IPS DF 6.9 (cell line): ENCODE results near the gene BCKDK.

ENCODE experiments used
- DNase-seq: peaks from one replicate; pipeline ENCODE4 v3.0.0-alpha.2; 2013; ENCODE audit warnings: low read depth, low spot score
- H3K27ac ChIP-seq: one replicate; pipeline ENCODE4 v1.5.1; 2013; ENCODE audit warnings: low read length, control low read depth
- H3K27me3 ChIP-seq: 2 replicates; pipeline ENCODE4 v1.6.1; 2013; ENCODE audit warnings: mild to moderate bottlenecking, low read length; ENCODE audit not compliant: control insufficient read depth, insufficient read depth
- H3K36me3 ChIP-seq: 2 replicates; pipeline ENCODE4 v1.6.1; 2013; ENCODE audit warnings: low read length; ENCODE audit not compliant: control insufficient read depth, insufficient read depth
- H3K4me1 ChIP-seq: 2 replicates; pipeline ENCODE4 v1.6.1; 2013; ENCODE audit warnings: low read length; ENCODE audit not compliant: control insufficient read depth, insufficient read depth
- H3K4me3 ChIP-seq: 2 replicates; pipeline ENCODE4 v1.5.1; 2013; ENCODE audit warnings: mild to moderate bottlenecking, low read length
- H3K9me3 ChIP-seq: 2 replicates; pipeline ENCODE4 v1.6.1; 2013; ENCODE audit warnings: low read length, inconsistent platforms; ENCODE audit not compliant: control insufficient read depth, insufficient read depth
- WGBS: extraction: QIAGEN DNeasy Blood & Tissue Kit; methylation state at CpG from one replicate; pipeline ENCODE4 v1.1.7; 2013; ENCODE audit warnings: mixed read lengths, missing lambda C conversion rate; ENCODE audit not compliant: insufficient read length, insufficient coverage; 5-methylcytosine and 5-hydroxymethylcytosine counted together

The BCKDK gene

DNA sequence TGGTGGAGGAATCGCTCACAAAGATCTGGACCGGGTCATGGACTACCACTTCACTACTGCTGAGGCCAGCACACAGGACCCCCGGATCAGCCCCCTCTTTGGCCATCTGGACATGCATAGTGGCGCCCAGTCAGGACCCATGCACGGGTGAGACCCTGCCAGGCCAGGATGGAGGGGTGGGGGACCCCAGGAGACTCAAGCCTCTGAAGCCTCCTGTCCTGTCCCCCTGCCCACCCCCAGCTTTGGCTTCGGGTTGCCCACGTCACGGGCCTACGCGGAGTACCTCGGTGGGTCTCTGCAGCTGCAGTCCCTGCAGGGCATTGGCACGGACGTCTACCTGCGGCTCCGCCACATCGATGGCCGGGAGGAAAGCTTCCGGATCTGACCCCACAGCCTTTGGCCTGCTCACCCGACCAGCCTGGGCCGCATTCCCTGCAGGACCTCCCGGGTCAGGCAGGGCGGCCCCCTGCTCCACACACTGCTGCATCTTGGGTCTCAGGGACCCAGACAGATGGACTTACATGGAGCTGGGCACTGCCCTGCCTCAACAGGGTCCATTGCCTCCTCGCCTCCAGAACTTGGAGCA, 3.8 kb downstream of the BCKDK start:
- Histone ChIP-seq H3K36me3 (peaks cover 7% of the 10 kb centered on the region), H3K4me1 (0 out of 2 replicates have a peak, but pooled peaks cover 2% of the 10 kb centered on the region), H3K27me3 (no peaks in the 10 kb centered on the region), H3K9me3 (no peaks in the 10 kb centered on the region), H3K27ac (no peak overlapping the region), H3K4me3 (no peak overlapping the region)
- no peak for DNase-seq
- no CpG with 5 or more reads among the region's 23 CpGs for WGBS

DNA sequence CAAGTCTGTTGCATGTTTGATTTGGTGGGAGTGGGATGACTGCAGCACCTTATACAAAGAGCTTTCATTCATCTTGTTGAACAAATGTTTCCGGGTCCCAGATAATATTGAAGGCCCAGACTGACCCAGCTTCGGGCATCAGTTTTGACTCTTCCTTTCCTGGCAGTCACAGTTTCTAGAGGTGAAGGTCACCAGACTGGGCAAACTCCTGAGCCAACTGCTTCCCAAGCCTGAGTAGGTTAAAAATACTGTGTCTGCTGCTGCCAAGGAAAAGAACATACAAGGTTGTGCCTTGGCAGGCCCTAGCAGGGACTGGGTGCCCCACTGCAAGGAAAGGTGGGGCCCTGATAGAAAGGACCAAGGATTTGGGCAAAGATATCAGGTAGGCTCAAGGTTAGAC, 4.5 kb downstream of the BCKDK start:
- no peak for DNase-seq
- H3K27me3 ChIP-seq: no peaks in the 10 kb centered on the region
- peaks cover 7% of the 10 kb centered on the region for H3K36me3 ChIP-seq
- H3K9me3 ChIP-seq: no peaks in the 10 kb centered on the region
- H3K4me3 ChIP-seq: no peak overlapping the region
- no peak overlapping the region for H3K27ac ChIP-seq
- 0 out of 2 replicates have a peak, but pooled peaks cover 2% of the 10 kb centered on the region for H3K4me1 ChIP-seq
- WGBS: no CpG with 5 or more reads among the region's 2 CpGs

DNA sequence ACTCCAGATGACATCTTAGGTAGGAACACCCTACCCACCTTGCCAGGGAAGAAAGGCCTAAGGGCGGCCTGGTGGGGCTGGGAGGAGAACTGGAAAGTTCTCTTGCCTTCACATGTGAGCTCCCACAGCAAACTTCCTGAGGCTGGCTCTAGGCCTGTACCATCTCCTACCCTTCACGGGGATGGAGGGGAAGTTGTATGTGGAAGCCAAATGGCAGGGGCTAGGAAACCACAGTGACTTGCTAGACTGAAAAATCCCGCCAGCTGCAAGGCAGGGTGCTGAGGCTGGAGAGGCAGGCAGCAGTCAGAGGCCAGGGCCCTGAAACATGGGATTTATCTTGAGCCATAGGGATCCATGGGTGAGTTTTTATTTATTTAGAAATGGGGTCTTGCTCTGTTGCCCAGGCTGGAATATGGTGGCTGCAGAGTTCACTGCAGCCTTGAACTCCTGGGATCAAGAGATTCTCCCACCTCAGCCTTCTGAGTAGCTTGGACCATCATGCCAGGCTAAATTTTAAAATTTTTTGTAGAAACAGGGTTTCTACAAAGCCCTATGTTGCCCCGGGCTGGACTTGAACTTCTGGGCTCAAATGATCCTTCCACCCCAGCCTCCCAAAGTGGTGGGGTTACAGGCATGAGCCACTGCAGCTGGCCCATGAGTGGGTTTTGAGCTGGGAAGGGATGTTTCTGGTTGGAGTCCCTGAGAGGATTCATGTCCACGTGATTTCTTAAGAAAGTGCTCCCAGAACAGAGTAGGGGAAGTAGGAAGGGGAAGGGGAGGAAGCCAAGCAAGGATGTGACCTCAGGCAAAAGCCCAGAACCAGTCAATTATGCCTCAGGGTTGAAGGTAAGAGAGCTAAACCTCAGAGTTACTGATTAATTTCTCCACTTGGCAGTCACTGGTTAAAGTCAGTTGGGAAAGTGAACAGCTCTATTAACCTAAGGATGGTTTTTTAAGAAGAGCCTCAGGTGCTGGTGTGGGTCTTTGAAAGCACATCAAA, 5.2 kb downstream of the BCKDK start:
- no peak overlapping the region for H3K4me3 ChIP-seq
- no peak overlapping the region for H3K27ac ChIP-seq
- no peaks in the 10 kb centered on the region for H3K9me3 ChIP-seq
- DNase-seq: no peak
- H3K4me1 ChIP-seq: 0 out of 2 replicates have a peak, but pooled peaks cover 2% of the 10 kb centered on the region
- peaks cover 7% of the 10 kb centered on the region for H3K36me3 ChIP-seq
- no peaks in the 10 kb centered on the region for H3K27me3 ChIP-seq
- WGBS: no CpG with 5 or more reads among the region's 5 CpGs

DNA sequence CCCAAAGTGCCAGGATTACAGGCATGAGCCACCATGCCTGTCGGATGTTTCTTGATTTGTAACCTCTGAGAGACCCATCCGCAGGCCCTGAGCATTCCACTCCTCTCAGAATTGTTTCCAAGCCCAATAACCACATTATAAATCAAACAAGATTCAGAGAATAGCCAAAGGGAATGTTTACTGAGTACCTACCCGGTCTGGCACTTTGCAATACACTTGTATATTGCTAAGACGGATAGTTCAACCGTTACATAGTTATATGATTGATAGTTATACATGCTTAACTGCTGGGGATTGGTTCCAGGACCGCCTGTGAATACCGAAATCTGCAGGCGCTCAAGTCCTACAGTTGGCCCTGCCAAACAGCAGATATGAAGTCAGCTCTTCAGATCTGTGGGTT, 6.3 kb downstream of the BCKDK start:
- H3K4me1 ChIP-seq: no peaks in the 10 kb centered on the region
- DNase-seq: no peak
- WGBS: no CpG with 5 or more reads among the region's 8 CpGs
- H3K27ac ChIP-seq: no peak overlapping the region
- no peaks in the 10 kb centered on the region for H3K27me3 ChIP-seq
- H3K4me3 ChIP-seq: no peak overlapping the region
- peaks cover 7% of the 10 kb centered on the region for H3K36me3 ChIP-seq
- no peaks in the 10 kb centered on the region for H3K9me3 ChIP-seq

DNA sequence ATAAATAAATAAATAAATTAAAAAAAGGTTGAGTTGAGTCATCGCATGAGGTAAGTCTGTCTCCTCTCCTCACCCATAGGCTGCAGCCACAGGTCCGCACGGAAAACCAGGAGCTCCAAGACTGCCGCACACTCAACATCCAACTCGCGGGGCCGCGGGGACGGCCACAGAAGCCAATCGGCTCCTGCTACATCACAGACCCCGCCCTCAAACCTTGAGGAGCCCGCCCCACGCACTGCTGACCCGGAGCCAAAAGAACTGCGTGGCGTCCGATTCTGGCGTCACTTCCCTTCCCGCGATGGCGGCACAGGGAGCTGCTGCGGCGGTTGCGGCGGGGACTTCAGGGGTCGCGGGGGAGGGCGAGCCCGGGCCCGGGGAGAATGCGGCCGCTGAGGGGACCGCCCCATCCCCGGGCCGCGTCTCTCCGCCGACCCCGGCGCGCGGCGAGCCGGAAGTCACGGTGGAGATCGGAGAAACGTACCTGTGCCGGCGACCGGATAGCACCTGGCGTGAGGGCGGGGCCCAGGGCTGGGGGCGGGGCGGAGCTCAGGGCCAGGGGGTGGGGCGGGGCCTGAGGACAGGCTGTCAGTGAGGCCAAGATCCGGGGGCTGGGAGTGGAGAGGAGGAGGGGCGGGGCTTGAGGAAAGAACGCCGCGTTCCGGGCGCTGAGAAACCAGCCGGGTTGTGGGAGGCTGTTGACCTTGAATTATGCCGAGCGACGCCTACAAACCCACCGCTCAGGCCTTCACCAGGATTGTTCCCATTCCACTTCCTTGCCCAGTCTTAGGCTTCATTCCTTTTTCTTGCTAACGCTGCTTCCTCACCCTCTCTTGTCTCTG, 9.4 kb downstream of the BCKDK start, which contains the start of gene KAT8:
Gene KAT8 (plus strand): TSS at position 281 of the 839 bp plus-strand sequence. CDS start 18 bp downstream, at position 299.
- WGBS: no CpG with 5 or more reads among the region's 68 CpGs
- DNase-seq: no peak
- H3K27me3 ChIP-seq: no peaks in the 10 kb centered on the region
- peak within 1 kb of the TSS; percentile 75; the same call in 1 of the 2 replicates for H3K4me3 ChIP-seq
- no peaks in the 10 kb centered on the region for H3K4me1 ChIP-seq
- peaks cover 10% of the 10 kb centered on the region for H3K36me3 ChIP-seq
- no peak within 1 kb of the TSS for H3K27ac ChIP-seq
- no peaks in the 10 kb centered on the region for H3K9me3 ChIP-seq

DNA sequence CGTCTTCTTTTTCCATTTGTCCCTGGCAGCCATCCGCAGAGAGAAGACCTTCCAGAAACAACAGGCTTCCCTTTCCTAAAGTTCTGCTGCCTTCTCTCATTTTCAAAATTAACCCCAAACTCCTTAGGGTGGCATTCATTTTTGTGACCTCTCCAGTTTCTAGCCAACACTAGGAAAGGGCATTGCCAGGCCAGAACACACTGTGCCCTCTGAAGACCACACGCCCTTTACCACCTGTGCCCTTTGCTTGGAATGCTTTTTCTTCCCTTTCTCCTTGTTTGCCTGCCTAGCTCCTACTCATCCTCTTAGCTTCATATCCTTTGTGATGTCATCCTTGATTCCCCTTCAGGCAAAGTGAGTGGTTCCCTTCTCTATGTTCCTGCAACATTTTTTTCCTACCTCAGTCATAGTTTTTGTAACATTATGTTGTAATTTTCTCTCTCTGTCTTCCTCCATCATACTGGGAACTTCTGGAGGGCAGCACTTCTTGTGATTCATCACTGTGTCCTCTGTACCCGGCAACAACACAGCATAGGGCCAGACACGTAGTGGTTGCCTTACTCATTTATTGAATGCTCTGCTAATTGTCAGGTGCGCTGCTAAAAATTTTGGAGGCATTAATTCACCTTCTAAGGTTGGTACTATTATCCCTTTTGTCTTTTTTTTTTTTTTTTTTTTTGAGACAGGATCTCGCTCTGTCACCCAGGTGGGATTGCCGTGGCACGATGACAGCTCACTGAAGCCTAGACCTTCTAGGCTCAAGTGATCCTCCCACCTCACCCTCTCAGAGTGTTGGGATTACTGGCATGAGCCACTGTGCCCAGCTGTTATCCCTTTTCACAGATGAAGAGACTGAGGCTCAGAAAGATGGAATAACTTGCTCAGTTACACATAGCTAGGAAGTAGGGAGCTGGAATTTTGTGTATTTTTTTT, 10.3 kb downstream of the BCKDK start:
- no CpG with 5 or more reads among the region's 9 CpGs for WGBS
- no peak for DNase-seq
- no peaks in the 10 kb centered on the region for H3K27me3 ChIP-seq
- peaks cover 10% of the 10 kb centered on the region; the same call in 1 of the 2 replicates for H3K36me3 ChIP-seq
- H3K27ac ChIP-seq: no peak overlapping the region
- no peaks in the 10 kb centered on the region for H3K4me1 ChIP-seq
- H3K9me3 ChIP-seq: no peaks in the 10 kb centered on the region
- peak overlapping the region; percentile 39; the same call in 1 of the 2 replicates for H3K4me3 ChIP-seq

DNA sequence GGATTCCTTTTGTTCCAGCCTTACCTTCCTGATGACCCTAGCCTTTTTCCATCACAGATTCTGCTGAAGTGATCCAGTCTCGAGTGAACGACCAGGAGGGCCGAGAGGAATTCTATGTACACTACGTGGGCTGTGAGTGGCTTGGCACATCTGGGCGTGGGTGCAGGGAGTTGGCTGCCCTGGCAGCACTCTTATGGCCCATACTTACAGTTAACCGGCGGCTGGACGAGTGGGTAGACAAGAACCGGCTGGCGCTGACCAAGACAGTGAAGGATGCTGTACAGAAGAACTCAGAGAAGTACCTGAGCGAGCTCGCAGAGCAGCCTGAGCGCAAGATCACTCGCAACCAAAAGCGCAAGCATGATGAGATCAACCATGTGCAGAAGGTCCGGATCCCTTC, 11.9 kb downstream of the BCKDK start:
- no peak overlapping the region for H3K27ac ChIP-seq
- H3K27me3 ChIP-seq: no peaks in the 10 kb centered on the region
- no CpG with 5 or more reads among the region's 16 CpGs for WGBS
- no peaks in the 10 kb centered on the region for H3K9me3 ChIP-seq
- no peaks in the 10 kb centered on the region for H3K4me1 ChIP-seq
- DNase-seq: no peak
- no peak overlapping the region for H3K4me3 ChIP-seq
- H3K36me3 ChIP-seq: peaks cover 10% of the 10 kb centered on the region; the same call in 1 of the 2 replicates

DNA sequence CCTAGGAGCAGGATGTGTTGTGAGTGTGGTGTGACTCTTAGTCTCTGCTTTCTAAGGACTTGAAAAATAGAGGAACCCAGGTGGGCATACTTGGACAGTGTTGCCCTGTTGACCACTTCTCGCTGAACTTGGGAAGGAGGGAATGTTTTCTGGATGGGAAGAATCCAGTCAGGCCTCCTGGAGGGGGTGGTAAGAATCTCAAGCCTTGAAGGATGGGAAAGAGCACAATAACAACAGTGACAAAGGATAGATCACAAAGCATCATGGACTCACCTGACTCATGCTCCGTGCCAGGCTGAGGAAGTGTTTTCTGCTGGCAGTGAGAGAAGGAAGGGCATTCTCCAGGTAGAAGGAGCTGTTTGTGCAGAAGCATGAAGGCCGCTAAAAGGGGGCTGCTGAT, 17.7 kb downstream of the BCKDK start:
- Histone ChIP-seq H3K27ac (no peak overlapping the region), H3K9me3 (no peaks in the 10 kb centered on the region), H3K27me3 (no peaks in the 10 kb centered on the region), H3K36me3 (peaks cover 2% of the 10 kb centered on the region), H3K4me3 (no peak overlapping the region), H3K4me1 (peaks cover 5% of the 10 kb centered on the region; the same call in 1 of the 2 replicates)
- WGBS: no CpG with 5 or more reads among the region's 3 CpGs
- DNase-seq: no peak

DNA sequence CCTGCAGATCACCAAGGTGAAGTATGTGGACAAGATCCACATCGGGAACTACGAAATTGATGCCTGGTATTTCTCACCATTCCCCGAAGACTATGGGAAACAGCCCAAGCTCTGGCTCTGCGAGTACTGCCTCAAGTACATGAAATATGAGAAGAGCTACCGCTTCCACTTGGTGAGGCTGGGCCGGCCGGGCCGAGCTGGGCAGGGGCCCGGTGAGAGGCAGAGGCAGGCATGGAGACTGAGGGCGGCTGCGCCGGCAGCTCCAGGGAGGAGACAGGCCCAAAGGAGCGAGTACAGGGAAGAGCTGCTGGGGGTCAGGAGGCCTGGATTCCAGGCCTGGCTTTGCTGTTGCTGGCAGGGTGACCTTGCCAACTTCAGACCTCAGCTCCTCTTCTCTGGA, 19.0 kb downstream of the BCKDK start:
- H3K9me3 ChIP-seq: no peaks in the 10 kb centered on the region
- no peak overlapping the region for H3K4me3 ChIP-seq
- H3K27me3 ChIP-seq: no peaks in the 10 kb centered on the region
- H3K36me3 ChIP-seq: peaks cover 11% of the 10 kb centered on the region
- no peak overlapping the region for H3K27ac ChIP-seq
- DNase-seq: no peak
- peaks cover 11% of the 10 kb centered on the region for H3K4me1 ChIP-seq
- WGBS: no CpG with 5 or more reads among the region's 13 CpGs
